ENCODE data around the gene MKNK1. TPM values are rescaled to one million over a fixed set of nuclear protein-coding genes. Genes with fewer than 3 reads are reported as not detected.

MKNK1 gene
- total RNA-seq, 2 donors from 2014 or later, result 40.3 to 59.6 TPM

DNA sequence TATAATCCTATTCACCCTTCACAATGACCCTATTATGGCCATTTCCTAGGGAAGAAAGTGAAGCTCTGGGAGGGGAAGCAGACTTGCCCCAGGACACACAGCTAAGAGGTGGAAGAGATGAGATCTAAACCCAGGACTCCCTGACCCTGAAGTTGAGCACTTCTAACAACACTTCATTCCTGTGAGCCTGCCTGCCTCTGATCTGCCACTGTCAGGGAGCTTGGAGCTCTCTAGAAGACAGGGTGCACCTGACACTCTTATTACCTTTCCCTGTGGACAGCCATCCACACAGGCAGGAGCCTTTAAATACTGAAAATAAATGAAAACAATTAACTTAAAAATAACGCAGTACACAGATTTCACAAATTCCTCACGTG lies 599 bp downstream of the MKNK1 start:
- DNase-seq (ENCODE audit: low spot score), result no peak
- intact Hi-C loops (cut with DNase I), result no loop called here

DNA sequence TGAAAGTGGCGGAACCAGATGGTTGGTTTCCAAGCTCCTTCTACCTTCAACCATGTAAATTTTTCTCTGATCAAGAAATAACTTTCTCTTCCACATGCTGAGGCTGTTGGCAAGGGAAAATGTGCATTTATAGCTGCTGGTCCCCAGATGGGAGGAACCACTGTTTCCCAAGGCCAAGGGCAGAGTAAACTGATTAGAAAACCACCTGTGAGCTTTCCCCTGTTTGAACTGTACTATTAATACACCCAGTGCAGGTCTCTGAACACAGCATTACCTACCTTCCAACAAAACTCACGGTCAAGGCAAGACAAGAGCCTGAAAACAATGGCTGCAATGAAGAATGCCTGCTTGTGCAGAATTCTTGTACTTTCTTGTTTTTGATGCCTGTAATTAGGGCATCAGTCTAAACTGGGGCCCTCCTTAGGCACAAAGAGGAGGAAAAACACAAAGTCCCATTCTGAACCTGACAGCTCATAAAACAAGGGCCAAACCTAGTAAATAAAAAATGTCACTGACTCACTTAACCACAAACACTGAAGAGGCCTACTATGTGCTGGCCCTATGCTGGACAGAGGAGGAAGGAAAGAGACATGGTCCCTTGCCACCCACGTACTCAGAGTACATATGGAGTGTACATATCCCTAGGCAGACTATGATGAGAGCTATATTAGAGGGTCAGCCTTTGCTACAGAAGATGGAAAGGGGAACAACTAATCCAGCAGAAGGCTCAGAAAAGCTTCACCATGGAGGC lies 2.6 kb downstream of the MKNK1 start:
- intact Hi-C loops (cut with DNase I), result no loop called here
- DNase-seq (ENCODE audit: low spot score), result no peak

DNA sequence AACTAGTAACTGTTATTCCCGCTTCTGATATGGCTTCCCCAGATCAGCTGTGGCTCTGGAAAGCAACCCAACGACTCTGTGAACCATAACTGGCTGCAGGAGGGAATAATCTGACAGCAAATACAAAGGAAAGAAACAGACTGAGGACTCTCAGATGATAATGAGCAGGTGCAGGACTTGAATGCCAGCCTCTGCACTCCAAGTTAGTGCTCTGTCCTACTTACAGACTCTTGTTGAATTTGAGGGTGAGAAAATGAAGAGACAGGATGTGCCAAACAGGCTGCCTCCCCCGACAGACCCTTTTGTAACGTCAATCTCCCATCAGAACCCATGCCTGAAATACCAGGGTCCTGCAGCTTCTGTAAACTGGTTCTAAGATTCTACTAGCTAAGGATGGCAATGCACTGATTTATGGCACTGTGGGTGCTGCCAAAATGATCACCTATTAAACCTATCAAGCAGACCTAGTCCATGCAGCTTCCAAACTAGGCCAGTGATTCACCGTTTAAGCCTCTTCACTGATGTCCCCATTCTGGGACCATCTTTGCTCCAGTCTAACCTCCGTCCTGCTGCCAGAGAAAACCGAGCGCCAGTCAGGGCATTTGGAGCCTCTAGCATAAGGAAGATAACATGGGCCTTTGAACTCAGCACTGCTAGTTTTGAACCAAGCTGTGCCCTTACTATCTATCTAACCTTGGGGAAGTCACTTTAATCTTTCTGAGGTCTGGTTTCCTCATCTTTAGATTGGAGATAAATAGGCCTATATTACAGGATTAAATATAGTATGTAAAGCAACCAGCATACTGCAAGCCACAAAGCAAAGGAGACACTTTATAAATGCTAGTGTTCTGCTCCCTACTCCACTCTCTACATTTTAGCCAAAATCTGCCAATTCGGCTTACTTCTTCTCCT lies 4.8 kb downstream of the MKNK1 start:
- no peak for DNase-seq (ENCODE audit: low spot score)
- intact Hi-C loops (cut with DNase I), result no loop called here

DNA sequence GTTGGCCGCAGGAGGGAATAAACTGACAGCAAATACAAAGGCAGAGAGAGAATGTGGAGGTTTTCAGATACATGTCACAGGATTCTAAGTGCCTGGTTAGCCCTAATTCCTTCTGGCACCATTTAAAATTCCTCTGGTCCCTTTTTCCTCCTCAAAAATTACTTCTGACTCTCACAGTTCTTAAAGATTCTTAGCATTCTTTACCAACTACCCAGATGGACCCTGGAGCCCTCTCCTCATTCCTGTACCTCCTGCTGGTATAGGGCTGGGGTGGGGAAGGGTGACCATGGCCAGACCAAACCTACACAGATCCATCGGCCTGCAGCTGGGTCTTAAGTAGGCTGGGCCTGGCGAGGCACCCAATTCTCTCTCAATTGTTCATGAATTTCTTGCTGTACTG lies 7.2 kb downstream of the MKNK1 start:
- no peak for DNase-seq (ENCODE audit: low spot score)
- intact Hi-C loops (cut with DNase I), result no loop called here

DNA sequence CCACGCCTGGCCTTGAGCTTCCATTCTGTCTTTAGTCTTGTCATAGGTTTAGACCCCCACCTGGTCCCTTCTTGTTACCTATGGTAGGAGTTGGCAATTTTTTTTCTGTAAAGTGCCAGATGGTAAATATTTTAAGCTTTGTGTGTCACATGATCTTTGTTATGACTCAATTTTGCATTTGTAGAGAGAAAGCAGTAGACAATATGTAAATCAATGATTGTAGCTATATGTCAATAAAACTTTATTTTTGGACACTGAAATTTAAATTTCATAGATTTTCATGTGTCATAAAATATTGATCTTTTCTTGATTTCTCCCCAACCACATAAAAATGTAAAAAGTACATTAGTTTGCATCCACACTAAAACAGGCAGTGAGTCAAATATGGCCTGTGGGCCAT lies 8.0 kb downstream of the MKNK1 start:
- intact Hi-C loops (cut with DNase I), result no loop called here

DNA sequence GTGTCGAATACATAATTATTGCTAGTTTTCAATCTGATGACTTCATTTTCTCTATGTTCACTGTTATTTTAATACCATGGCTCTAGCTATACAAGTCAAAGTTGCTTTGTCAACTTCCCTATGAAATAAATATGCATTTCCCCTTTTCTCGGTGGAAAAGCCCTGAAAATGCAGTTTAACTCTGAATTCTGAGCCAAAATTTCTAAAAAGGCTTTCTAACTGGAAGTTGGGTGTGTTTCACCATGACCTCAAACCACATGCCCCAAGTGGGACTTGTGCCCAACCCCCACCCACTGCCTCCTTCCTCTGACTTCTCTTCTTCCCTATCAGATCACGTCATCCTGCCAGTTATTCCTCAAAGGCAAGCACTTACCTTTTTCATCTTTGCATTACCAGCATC lies 8.9 kb downstream of the MKNK1 start:
- intact Hi-C loops (cut with DNase I), result no loop called here

More for the DNA sequence above, 8.0 kb downstream of the MKNK1 start:
- no peak for DNase-seq (ENCODE audit: low spot score)

DNA sequence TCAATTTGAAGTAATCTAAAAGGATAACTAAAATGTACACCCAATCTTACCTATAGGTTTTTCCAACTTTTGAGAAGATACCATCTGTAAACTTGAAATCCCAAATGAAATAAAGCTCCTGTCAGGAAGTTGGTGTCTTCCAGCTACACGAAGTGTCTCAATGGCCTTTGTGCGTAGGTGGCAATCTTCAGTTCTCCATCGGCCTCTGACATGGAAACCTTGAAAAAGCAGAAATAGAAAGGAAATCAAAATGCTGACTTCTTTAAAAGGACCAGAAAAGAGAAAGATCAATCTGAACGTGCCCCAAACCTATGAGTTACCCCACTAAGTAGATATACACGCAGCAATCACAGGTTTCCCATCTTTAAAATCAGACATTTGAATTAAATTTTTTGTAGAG lies 10.0 kb downstream of the MKNK1 start:
- intact Hi-C loops (cut with DNase I), result no loop called here
- no peak for DNase-seq (ENCODE audit: low spot score)

More for the DNA sequence above, 8.9 kb downstream of the MKNK1 start:
- peak; percentile 92 for DNase-seq (ENCODE audit: low spot score)

DNA sequence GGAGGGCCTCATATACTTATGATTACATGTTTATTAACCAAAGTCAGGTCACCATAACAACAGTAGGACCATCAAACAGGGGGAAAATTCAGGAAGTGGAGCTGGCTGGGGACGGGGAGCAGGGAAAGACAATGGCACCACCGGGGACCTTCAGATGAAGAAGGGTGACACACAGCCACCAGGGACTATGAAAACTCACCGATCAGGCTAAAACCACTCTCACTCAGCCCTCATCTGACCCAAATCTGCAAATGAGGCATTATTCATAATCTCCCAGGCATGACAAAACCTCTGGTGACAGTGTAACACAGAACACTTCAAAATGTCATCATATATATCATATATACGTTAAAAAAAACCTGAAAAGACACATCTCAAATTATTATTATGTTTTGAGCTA lies 11.2 kb downstream of the MKNK1 start:
- intact Hi-C loops (cut with DNase I), result no loop called here
- DNase-seq (ENCODE audit: low spot score), result no peak

DNA sequence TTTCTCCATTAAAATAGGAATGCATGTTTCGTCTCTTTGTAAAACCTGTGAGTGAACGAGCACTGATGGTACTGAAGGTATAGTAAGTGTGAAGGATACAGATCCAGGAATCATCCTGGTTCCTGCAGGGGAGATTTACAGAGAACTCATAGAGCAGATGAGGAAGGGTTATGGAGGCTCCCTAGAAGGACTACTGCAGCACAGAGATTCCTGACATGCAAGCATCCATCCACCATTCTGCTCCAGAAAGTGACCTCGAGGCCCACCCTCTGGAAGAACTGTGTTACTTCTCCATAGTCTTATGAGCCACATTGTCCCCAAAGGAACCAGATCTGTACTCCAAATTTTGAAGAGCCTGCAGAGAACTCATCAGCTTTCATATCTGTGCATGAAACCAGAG lies 14.5 kb downstream of the MKNK1 start:
- no peak for DNase-seq (ENCODE audit: low spot score)
- intact Hi-C loops (cut with DNase I), result no loop called here

DNA sequence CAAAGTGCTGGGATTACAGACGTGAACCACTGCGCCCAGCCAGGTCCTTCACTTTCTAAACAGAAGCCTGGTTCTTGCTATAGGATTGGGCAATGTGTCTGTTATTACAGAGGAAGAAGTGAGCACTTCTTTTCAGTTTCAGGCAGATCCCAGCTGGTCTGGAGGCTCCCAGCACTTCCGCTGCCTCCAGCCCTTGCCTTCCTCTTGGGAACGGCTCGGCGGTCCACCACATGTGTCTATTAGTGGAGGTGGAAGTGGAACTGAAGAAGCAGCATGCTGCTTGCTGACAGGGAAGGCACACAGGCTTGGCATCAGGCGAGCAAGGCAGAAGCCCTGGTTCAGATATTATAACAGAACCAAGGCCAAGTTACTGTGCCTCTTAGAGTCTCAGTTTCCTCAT lies 17.0 kb downstream of the MKNK1 start:
- DNase-seq (ENCODE audit: low spot score), result peak; percentile 89
- intact Hi-C loops (cut with DNase I), result no loop called here

DNA sequence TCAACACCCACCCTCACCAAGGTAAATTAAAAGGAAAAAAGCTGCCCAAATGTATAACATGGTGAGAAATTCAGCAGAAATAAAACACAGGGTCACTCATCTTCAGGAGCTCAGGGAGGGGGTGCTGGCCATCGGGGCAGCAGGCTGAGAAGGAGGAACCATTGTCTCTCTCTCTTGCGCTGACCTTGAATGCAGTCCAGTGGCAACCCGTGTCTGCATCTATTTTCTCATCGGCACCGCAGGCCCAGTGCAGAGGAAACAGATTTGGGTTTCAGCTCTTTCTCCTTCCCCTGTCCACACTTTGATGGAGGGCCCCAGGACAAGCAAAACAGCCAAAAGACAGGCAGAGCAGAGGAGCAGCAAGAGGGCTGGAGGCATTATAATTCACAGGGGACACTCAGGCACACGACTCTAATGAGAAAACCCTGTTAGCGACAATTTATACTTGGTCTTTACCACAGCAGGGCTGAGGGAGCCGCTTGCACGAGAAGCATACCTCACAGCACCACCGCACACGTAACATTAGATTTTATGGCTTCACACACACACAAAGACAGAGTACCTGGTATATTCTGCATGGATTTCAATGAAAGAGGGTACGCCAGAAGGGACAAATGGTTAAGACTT lies 18.6 kb downstream of the MKNK1 start:
- intact Hi-C loops (cut with DNase I), result no loop called here
- DNase-seq (ENCODE audit: low spot score), result no peak

DNA sequence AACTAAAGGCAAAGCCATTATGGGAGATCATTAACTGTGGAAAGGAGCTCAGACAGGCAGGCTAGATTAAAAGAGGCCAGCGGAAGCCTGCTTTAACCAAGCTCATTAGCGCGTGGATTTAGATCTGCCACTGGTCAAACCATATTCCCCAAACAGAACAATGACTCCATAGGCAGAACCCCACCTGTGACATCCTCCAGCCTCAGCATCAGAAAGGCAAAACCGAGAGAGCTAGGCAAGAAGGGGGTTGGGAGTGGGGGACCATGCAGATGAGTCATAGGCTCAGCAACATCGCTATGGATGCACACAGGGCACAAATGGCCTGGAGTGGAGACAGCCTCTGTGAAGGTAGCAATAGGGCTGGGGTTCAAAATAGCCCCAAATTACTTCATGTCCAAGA lies 20.6 kb downstream of the MKNK1 start:
- DNase-seq (ENCODE audit: low spot score), result no peak
- intact Hi-C loops (cut with DNase I), result no loop called here

DNA sequence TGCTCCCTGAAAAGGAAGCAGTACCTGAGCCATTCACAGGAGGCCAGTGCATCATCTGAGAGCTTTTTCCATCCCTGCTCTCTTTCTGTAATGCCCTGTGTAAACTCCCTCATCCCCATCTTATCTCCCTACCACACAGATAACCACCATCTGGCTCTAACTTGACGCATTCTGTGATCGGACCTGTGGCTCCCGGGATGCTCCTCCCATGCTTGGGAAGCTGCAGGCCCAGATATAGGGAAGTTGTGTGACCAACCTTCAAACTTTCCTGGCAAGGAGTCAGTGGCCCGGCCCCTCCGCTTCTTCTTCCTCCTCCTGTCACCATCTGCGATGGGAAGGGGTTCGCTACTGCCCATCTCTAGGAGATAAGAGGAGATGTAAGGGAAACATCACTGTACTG lies 21.1 kb downstream of the MKNK1 start:
- intact Hi-C loops (cut with DNase I), result no loop called here

DNA sequence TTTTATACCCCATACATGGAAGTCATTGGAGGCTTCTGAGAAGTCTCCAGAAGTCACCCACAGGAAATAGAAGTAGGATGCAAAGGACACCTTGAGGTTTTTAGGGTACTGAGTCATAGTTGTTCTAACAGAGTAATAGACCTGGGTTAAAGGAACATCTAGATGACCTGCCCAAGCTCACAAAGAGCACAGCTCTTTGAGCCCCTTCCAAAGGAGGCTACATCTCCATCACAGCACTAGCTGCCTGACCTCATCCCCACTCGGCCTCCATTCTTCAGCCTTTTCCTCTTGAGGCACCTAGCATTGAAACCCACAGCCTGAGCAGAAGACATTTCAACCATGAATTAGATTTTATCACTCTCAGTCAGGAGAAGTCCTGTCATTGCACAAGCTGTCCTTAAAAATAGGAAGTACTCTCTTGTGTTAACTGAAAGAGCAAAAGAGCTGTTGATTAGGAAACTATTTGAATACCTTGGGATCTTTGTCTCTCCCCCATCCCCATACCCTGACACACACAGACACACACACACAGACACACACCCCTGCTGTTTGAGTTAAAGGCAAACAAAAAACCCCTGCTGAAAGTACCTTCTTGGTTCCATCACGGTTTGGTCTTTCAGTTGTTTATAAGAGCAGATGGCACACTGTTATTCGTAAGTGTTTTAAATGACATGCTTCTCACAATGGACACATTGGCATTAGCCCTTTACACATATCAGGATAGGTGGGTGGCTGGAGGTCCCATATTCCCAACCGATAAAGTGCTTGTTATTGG lies 22.2 kb downstream of the MKNK1 start:
- intact Hi-C loops (cut with DNase I), result no loop called here
- no peak for DNase-seq (ENCODE audit: low spot score)

More for the DNA sequence above, 21.1 kb downstream of the MKNK1 start:
- DNase-seq (ENCODE audit: low spot score), result no peak

DNA sequence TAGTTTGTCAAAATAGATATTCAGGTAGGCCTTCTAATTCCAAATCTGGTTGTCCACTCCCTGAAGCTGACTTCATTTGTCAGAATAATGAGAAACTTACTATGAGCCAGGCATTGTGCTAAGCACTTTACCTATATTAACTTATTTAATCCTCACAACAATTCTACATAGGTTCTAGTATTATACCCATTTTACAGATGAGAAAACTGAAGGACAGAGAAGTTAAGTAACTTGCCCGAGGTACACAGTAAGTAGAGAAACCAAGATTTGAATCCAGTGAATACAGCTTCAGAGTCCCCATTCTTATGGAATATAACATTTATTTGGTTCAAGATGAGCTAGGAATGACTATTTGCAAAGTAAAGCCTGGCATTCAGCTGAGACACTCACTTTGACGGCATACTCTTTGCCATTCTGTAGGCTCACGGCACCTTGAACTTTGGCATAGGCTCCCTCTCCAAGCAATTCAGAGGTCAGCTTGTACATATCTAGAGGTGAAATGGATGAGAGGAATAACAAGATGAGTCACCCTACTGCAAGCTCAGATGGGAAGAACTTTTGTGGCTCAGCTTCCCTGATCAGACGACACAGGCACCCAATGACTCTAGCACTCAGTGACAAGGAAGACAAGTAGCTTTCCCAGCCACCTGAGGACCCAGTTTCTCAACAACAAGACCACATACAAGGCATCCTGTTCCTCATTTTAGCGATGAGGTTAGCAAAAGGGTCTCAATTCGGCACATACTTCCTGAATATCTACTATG lies 23.7 kb downstream of the MKNK1 start:
- DNase-seq (ENCODE audit: low spot score), result no peak
- intact Hi-C loops (cut with DNase I), result no loop called here

DNA sequence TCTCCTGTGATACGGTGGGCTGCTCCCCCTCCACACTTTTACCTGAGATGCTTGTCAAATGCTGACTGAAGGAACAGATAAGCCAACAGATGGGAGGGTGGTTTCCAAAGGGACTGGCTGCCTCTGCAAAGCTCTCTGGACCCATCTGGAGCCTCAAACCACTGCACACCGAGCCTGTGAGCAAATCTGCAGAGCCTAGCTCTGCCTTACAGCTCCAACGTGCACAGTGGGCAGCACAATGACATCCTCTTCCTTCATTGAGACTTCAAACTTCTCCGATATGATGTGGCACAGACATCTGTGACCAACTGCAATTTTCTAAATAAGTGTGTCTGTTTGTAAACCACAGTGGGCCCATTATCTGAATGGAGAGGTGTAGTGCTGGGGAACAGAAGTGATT lies 26.4 kb downstream of the MKNK1 start:
- intact Hi-C loops (cut with DNase I), result no loop called here
- DNase-seq (ENCODE audit: low spot score), result no peak

DNA sequence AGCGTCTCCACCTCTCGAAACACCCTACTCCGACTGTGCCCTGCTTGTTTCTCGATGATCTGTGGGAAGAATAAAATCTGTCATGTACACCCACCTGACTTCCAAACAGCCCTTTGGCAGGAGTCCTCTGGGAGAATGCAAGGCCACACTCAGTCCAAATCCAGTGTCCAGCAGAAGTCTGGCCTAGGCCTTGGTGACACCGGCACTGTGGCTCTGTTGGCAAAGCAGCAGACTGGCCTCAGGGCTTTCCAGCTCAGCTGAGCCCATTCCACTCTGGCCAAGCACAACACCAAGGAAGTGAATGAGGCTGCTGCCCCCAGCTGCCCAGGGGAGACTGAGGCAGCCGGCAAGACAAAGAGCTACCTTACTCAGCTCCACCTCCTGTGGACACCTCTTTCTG lies 27.5 kb downstream of the MKNK1 start:
- intact Hi-C loops (cut with DNase I), result no loop called here
- DNase-seq (ENCODE audit: low spot score), result no peak

DNA sequence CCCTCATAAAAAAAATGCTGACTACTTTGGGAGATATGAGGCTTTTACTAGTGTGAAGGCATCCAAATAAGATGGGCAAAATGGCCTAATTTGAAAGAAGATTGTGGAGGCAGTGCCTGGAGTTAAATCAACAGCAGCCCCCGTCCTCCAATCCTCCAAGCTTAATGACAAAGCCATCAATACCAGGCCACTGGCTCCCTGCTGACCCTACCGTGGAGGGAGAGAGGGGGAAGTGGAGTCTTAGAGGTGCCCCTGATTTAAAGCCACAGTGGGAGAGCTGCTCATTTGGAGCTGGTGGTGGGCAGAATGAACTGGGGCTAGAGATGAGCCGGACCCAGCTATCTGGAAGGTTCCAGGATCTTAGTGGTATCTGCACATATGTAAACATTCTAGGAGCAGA lies 28.3 kb downstream of the MKNK1 start:
- intact Hi-C loops (cut with DNase I), result no loop called here
- DNase-seq (ENCODE audit: low spot score), result no peak

DNA sequence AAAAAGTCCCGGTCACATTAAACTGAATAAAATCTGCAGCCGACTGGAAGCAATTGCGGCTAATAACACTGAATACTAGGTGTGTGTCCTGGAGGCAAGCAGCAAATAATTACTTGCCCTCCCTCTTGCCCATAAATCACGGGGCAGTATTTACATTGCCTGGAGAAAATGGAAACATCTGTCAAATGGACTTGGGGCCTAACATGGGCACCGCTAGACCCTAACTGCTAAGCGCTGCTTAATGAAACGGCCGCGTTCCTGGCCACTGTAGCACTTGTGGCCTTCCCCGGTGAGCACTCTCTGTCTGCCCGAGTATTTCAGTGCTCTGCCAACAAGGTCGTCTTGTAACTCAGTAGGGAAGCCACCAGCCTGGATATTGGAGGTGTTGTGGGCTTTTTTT lies 28.8 kb downstream of the MKNK1 start:
- peak; percentile 56 for DNase-seq (ENCODE audit: low spot score)
- intact Hi-C loops (cut with DNase I), result no loop called here
